DOHH2 (cell line): ENCODE measurements around the gene KIF7.

ENCODE experiments used
- H3F3A ChIP-seq: fragments of 200-600 bp; sonication (generic), shearing (Covaris generic); 2 replicates; pipeline ENCODE4 v1.6.0; 2016; ENCODE audit warnings: antibody characterized with exemption, mild to moderate bottlenecking; ENCODE audit not compliant: control insufficient read depth, insufficient read depth
- H3K27ac ChIP-seq: fragments of 200-600 bp; sonication (generic); 2 replicates; pipeline ENCODE4 v1.5.1; 2014; ENCODE audit warnings: low read depth, mild to moderate bottlenecking, low read length, moderate library complexity
- H3K27me3 ChIP-seq: fragments of 200-600 bp; sonication (generic); 2 replicates; pipeline ENCODE4 v1.6.1; 2014; ENCODE audit warnings: mild to moderate bottlenecking, low read length, mixed read lengths; ENCODE audit not compliant: control insufficient read depth
- H3K36me3 ChIP-seq: fragments of 200-600 bp; sonication (generic); 2 replicates; pipeline ENCODE4 v1.6.1; 2014; ENCODE audit warnings: mild to moderate bottlenecking, low read length, moderate library complexity, mixed read lengths; ENCODE audit not compliant: control insufficient read depth
- H3K4me1 ChIP-seq: fragments of 200-600 bp; sonication (generic); 2 replicates; pipeline ENCODE4 v1.6.1; 2014; ENCODE audit warnings: mild to moderate bottlenecking, low read length, mixed read lengths; ENCODE audit not compliant: control insufficient read depth
- H3K4me2 ChIP-seq: fragments of 200-600 bp; sonication (generic); 2 replicates; pipeline ENCODE4 v1.6.0; 2014; ENCODE audit warnings: mild to moderate bottlenecking, low read length, moderate library complexity
- H3K4me3 ChIP-seq: fragments of 200-600 bp; sonication (generic); 2 replicates; pipeline ENCODE4 v1.5.1; 2014; ENCODE audit warnings: mild to moderate bottlenecking, low read length, mixed read lengths
- H3K79me2 ChIP-seq: fragments of 200-600 bp; sonication (generic); 2 replicates; pipeline ENCODE4 v1.6.1; 2014; ENCODE audit warnings: mild to moderate bottlenecking, low read length, mixed read lengths; ENCODE audit not compliant: control insufficient read depth
- H3K9me2 ChIP-seq: fragments of 200-600 bp; sonication (generic); replicated peaks from 2 replicates; pipeline ENCODE4 v1.6.1; 2014; ENCODE audit warnings: mild to moderate bottlenecking, low read length, mixed read lengths; ENCODE audit not compliant: control insufficient read depth
- H3K9me3 ChIP-seq: fragments of 200-600 bp; sonication (generic); 2 replicates; pipeline ENCODE4 v1.6.1; 2014; ENCODE audit warnings: antibody characterized with exemption, low read length, mixed read lengths; ENCODE audit not compliant: control insufficient read depth, insufficient read depth
- H4K20me1 ChIP-seq: fragments of 200-600 bp; sonication (generic); 2 replicates; pipeline ENCODE4 v1.6.0; 2014; ENCODE audit warnings: low read depth, mild to moderate bottlenecking, antibody characterized with exemption, low read length, moderate library complexity; ENCODE audit not compliant: control insufficient read depth, insufficient read depth
- CTCF ChIP-seq: fragments of 200-600 bp; sonication (generic); IDR thresholded peaks from one replicate; pipeline ENCODE4 v1.5.1; 2014; ENCODE audit warnings: antibody characterized with exemption, mild to moderate bottlenecking, low read depth, low read length; ENCODE audit not compliant: poor library complexity, severe bottlenecking
- EZH2phosphoT487 ChIP-seq: fragments of 200-600 bp; sonication (generic); IDR thresholded peaks from 2 replicates; pipeline ENCODE4 v1.6.1; 2017; ENCODE audit warnings: borderline replicate concordance, mild to moderate bottlenecking, antibody characterized with exemption, low read length, moderate library complexity, mixed read lengths

Gene KIF7

GRCh38 chr15:89664441-89665350, 9.4 kb upstream of the KIF7 start:
- Histone ChIP-seq H3K9me3 (no peaks in the 10 kb centered on the region), H3K4me3 (no peak overlapping the region), H3K27ac (no peak overlapping the region), H3K4me2 (no peak overlapping the region), H3K27me3 (peaks cover 25% of the 10 kb centered on the region), H3K9me2 (no peaks in the 10 kb centered on the region), H3K36me3 (no peaks in the 10 kb centered on the region), H3F3A (peaks cover 4% of the 10 kb centered on the region; the same call in 1 of the 2 replicates), H3K79me2 (no peaks in the 10 kb centered on the region), H3K4me1 (no peaks in the 10 kb centered on the region), H4K20me1 (no peaks in the 10 kb centered on the region)
- no peak for TF ChIP-seq EZH2phosphoT487
- TF ChIP-seq CTCF: no peak

GRCh38 chr15:89662893-89663626, 7.8 kb upstream of the KIF7 start:
- no peak overlapping the region for H3K27ac ChIP-seq

GRCh38 chr15:89660556-89660955, 5.3 kb upstream of the KIF7 start:
- Histone ChIP-seq H3K27ac (no peak overlapping the region), H3K9me3 (no peaks in the 10 kb centered on the region), H3K4me2 (no peak overlapping the region), H3K4me3 (no peak overlapping the region), H3K4me1 (no peaks in the 10 kb centered on the region), H3K36me3 (no peaks in the 10 kb centered on the region), H4K20me1 (no peaks in the 10 kb centered on the region), H3F3A (peaks cover 4% of the 10 kb centered on the region; the same call in 1 of the 2 replicates), H3K79me2 (no peaks in the 10 kb centered on the region), H3K9me2 (no peaks in the 10 kb centered on the region), H3K27me3 (peaks cover 30% of the 10 kb centered on the region)
- TF ChIP-seq EZH2phosphoT487: no peak
- TF ChIP-seq CTCF: no peak

More at GRCh38 chr15:89662893-89663626, 7.8 kb upstream of the KIF7 start:
- Histone ChIP-seq H3K9me3 (no peaks in the 10 kb centered on the region), H3K79me2 (no peaks in the 10 kb centered on the region), H3F3A (peaks cover 4% of the 10 kb centered on the region; the same call in 1 of the 2 replicates), H3K4me1 (no peaks in the 10 kb centered on the region), H3K36me3 (no peaks in the 10 kb centered on the region), H4K20me1 (no peaks in the 10 kb centered on the region), H3K4me3 (no peak overlapping the region), H3K27me3 (peaks cover 28% of the 10 kb centered on the region), H3K4me2 (no peak overlapping the region), H3K9me2 (no peaks in the 10 kb centered on the region)
- TF ChIP-seq EZH2phosphoT487: no peak
- TF ChIP-seq CTCF: no peak
